ENCODE data around the gene PPP4R2.
"Not testable (repeated sequence)": the region's sequence is repeated elsewhere in the genome, so short reads cannot be mapped to it uniquely, and the experiment has no call there.

PPP4R2 gene

DNA sequence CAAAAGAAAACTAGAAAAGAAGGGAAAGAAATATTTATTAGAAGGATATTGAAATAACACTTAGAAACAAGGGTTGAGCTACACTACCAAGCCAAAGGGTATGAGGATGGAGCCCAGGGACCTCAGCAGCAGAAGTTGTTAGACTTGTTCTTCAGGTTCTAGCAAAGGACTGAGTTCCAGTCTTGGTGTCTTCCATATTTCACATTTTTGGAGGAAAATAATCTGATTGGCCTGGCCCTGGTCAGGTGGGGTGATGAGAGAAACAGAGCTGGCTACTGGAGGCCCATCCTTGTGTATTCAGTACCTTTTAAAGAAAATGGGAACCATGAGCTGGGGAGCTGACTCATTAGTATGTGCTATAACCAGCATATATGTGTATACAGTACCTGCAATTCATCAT is 28.2 kb downstream of the PPP4R2 start:
- DNase-seq (ENCODE audit: low read depth, low spot score), result no peak

- DNase-seq (ENCODE audit: low read depth, low spot score), result no peak
Observed at GRCh38 chr3:73026111-73026759, 29.6 kb downstream of the PPP4R2 start.

DNA sequence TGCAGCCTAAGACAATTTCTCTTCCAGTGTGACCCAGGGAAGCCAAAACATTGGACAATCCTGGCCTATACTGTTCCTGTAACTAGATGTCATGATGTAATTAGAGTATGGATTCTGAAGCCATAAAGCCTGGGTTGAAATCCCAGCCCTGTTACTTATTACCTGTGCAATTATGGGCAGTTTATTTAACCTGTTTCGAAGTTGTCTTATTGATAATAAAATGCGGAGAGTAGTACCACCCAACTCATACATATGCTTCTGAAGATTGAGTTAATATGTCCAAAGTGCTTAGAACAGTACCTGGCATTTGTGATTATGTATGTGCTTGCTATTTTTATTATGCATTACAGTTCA is 30.1 kb downstream of the PPP4R2 start:
- no peak for DNase-seq (ENCODE audit: low read depth, low spot score)

GRCh38 chr3:73028803-73029202 is 32.2 kb downstream of the PPP4R2 start:
- no peak for DNase-seq (ENCODE audit: low read depth, low spot score)

DNA sequence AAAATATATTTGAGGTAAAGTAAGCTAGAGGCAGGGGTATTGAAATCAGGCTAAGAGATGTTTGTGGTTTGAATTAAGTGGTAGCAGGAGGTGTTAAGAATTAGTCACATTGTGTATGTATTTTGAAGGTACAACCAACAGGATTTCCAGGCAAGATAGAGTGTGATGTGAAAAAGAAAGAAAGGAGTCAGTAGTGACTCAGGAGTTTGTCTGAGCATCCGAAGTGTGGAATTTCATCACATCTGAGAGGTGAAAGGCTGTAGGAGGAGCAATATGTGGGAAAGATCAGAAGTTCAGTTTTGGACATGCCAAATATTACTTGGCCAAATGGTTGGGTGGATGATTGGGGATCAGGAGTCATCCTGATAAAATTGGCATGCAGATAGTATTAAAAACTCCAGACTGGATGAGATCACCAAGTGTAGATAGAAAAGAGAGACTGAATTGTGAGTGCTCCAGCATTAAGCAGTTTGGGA is 32.7 kb downstream of the PPP4R2 start:
- DNase-seq (ENCODE audit: low read depth, low spot score), result no peak

DNA sequence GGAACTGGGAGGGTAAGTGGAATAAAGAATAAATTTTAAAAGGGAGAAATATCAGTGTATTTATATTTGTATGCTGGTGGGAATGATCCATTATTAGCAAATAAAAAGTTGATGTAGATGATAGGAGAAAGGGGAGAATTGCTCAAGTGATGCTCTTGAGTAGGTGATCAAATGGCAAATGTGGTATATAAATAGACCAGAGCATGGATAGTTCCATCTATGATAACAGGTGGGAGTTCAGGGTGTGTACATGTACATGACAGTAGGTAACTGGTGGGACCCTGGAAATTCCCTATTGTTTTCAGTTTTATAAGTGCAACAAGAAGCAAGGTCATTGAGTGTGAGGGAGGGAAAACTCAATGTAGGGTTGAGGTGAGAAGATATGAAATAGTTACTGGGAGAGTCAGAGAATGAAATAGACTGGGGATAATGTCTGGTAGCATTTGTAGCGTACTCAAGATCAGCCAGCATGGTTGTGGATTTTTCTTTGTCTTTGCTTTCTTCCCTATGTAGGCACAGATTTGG is 33.5 kb downstream of the PPP4R2 start:
- no peak for DNase-seq (ENCODE audit: low read depth, low spot score)

DNA sequence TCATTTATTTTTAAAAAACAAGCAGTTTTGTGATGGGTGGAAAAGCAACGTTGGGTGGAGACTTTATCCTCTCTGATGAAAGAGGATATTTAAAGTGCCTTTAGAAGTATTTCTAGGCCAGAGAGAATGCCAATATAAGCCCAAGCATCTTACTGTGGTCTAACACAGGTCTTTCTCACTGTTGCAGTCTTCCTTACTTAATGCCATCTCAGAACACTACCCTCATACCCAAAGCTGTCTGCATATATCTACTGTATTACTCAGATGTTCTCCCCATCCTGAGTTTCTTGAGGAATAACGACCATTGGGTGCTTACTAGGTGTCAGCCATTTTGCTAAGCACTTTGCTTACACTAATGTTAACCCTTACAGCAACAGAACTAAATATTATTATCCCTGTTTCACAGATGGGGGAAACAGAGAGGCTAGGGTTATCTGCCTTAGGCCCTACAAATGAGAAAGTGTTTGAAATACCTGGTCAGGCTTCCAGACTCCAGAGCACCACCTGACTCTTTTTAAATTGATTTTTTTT is 35.0 kb downstream of the PPP4R2 start:
- no peak for DNase-seq (ENCODE audit: low read depth, low spot score)

GRCh38 chr3:73036694-73037591 is 40.3 kb downstream of the PPP4R2 start:
- DNase-seq (ENCODE audit: low read depth, low spot score), result no peak

DNA sequence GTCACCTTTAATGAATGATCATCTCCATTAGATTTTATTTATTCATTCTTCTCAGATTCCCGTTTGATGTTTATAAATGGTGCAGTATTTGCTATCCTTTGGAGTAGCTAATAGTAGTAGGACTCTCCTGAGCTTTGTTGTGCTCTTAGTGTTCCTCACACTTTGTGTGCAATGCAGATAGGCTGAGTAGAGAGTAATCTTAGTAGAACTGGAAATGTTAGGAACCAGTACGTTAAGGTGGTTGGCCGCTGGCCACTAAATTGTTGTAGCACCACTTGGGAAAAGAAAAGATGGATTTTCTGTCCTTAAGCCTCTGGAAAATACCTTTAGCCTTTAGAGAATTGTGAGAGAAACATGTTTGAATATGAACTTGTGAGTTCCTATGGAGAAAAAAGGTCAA is 44.9 kb downstream of the PPP4R2 start:
- DNase-seq (ENCODE audit: low read depth, low spot score), result no peak

GRCh38 chr3:73043414-73043813 is 46.8 kb downstream of the PPP4R2 start:
- DNase-seq (ENCODE audit: low read depth, low spot score), result no peak

DNA sequence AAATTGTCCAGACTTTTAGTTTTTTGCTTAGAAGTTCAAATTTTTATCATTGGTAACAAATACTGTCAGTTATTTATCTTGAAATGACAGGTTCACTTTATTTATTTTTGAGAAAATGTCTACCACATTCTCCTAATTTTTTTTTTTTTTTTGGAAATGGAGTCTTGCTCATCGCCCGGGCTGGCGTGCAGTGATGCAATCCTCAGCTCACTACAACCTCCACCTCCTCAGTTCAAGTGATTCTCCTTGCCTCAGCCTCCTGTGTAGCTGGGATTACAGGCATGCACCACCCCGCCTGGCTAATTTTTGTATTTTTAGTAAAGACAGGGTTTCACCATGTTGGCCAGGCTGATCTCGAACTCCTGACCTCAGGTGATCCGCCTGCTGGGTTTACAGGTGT is 48.8 kb downstream of the PPP4R2 start:
- DNase-seq (ENCODE audit: low read depth, low spot score), result no peak

GRCh38 chr3:73046195-73046594 is 49.6 kb downstream of the PPP4R2 start:
- DNase-seq (ENCODE audit: low read depth, low spot score), result no peak

DNA sequence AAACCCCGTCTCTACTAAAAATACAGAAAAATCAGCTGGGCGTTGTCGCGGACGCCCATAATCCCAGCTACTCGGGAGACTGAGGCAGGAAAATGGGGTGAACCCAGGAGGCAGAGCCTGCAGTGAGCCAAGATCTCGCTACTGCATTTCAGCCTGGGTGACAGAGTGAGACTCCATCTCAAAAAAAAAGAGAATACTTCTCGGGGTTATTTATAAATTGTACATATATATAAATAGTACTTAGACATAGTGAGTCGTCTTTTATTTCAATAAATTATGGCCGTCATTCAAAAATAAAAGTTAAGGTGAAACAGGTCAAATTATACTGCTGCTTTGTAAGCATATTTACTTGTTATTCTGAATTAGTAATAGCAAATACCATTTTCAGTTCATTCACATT is 52.7 kb downstream of the PPP4R2 start:
- DNase-seq (ENCODE audit: low read depth, low spot score), result no peak

DNA sequence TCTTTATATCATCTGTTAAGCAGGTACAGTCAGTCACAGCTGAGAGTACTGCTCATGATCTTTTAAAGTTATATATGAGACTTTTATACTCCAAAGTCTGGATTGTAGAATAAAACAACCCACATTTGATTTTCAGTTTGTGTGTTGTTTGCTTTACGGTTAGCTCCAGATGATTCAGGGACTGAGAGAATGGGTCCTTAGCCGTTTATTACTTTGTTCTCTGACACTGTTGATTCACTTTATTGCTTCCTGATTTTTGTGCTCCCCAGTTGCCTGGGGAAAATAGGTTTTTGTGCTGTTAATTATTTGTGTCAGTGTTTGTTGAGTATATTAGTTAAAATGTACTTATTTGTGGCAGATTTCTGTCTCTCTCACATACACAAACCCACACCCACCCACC is 56.2 kb downstream of the PPP4R2 start:
- DNase-seq (ENCODE audit: low read depth, low spot score), result no peak

GRCh38 chr3:73055583-73055982 is 59.0 kb downstream of the PPP4R2 start:
- DNase-seq (ENCODE audit: low read depth, low spot score), result no peak

DNA sequence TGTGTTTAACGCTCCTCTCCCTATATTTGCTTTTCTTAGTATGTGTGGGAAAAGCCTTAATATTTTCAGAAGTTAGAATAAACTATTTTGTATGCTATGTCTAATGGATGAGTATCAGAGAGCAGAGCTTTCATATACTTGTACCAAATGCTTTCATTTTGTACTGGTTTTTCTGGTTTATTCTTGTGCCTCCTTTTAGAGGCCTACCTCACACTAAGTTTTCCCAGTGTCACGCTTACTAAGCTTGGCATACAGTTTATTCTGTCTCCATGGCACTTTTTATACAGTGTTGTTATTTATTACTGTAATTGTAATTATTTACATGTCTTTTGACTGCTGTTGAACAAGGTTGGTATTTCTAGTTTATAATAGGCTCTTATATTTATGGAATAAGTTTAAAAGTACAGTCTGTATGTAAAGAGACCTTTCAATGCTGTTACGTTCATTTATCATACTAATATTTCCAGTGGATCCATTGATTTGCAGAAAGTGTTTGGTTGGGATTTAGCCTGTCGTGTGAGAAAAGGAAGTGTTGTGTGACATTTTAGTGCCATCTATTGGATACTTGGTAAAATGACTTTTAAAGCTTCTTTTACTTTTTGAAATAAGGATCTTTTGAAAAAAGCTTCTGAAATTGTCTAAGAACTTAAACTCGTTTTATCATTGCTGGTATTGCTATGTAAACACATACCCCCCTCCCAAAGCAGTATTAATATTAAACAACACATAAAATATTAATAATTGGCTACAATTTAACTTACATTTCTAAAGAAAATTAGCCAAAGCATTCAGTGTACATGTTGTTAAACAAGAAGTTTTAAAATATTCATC is 59.6 kb downstream of the PPP4R2 start:
- DNase-seq (ENCODE audit: low read depth, low spot score), result no peak

DNA sequence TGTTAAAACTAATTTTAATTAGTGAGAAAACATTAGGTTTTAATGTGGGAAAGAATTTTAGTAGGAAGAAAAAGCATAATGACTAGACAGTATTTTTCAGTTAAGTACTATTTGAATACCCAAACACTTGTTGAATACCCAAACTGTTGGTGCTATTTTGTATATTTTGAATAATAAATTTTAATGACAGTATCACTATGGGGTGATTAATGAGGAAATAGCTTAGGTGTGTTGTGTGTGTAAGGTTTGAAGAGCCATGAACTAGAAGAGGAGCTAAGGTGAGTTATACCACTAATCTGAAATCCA is 60.2 kb downstream of the PPP4R2 start:
- no peak for DNase-seq (ENCODE audit: low read depth, low spot score)

- no peak for DNase-seq (ENCODE audit: low read depth, low spot score)
Observed at GRCh38 chr3:73060302-73060723, 63.7 kb downstream of the PPP4R2 start.

DNA sequence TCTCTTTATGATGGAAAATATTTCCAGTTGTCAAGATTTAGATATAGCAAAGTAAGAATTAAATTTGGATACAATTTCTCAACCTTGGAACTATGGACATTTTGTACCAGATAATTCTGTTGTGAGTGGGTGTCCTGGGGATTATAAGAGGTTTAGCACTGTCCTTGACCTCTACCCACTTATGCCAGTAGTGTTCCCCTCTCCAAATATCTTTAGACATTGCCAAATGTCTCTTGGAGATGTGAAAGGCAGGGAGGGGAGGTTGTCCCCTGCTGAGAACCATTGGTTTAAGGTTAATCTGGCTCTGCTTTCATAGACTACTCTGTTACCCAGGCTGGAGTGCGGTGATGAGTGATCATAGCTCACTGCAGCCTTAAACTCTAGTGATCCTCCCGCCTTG is 64.8 kb downstream of the PPP4R2 start, which contains the start of gene EBLN2:
TSS of gene EBLN2 (plus strand) at position 244 of the 400 bp plus-strand sequence. CDS start 423 bp downstream, outside the sequence.
- no peak for DNase-seq (ENCODE audit: low read depth, low spot score)

DNA sequence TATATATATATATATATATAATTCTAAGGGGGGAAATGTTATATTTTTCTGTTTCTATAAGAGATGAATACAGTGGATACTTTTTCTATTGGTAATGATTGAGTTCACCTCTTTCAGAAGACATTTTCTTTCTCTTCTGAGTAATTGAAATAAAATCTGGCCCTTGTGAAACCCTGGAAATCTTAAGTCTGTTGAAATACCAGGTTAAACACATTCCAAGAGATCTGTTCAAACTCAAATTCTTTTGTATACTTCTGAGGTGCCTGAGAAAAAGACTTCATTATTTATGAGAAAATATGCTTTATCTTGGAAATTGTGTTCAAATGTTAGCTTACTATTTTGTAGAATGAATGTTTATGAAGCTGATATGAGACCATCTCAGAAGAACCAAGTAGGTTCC is 69.6 kb downstream of the PPP4R2 start:
- not testable (repeated sequence) for DNase-seq (ENCODE audit: low read depth, low spot score)

- DNase-seq (ENCODE audit: low read depth, low spot score), result no peak
Observed at GRCh38 chr3:73068419-73068818, 71.8 kb downstream of the PPP4R2 start.

DNA sequence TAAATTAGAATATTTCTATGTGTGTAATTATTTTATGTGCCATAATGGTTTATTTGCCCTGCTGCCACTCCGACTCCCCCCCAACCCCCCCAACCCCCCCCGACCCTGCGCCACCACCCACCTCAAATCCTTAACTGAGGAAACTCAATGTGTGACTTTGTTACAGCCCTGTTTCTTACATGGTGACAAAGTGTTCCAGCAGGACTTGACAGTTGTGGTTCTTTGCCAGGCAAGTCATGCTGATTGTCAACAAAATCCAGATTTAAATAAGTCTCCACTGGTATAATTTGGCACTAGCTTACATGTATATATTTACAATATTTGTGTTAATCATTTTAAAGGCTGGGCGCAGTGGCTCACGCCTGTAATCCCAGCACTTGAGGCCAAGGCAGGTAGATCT is 72.6 kb downstream of the PPP4R2 start:
- no peak for DNase-seq (ENCODE audit: low read depth, low spot score)
